ENCODE measurements around the gene TMEM109.

DNA sequence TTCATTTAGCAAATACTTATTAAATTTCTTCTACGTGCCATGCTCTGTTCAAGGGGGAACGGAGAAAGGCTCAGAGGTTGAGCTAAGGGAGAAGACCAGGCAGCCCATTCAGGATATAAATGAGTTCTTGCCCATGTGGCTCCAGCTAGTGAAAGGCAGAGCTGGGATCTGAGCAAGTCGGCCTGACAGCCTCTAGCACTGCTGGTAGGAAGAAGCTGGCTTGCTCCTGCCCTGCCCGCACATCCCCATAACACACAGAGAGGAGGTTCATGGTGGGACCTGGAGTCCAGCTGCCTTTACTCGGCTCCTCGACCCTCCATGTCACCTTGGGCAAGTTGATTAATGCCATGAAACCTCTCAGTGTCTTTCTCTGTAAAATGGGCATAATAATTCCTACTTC lies 36.1 kb downstream of the TMEM109 start:
- TF ChIP-seq, protein P1, sequence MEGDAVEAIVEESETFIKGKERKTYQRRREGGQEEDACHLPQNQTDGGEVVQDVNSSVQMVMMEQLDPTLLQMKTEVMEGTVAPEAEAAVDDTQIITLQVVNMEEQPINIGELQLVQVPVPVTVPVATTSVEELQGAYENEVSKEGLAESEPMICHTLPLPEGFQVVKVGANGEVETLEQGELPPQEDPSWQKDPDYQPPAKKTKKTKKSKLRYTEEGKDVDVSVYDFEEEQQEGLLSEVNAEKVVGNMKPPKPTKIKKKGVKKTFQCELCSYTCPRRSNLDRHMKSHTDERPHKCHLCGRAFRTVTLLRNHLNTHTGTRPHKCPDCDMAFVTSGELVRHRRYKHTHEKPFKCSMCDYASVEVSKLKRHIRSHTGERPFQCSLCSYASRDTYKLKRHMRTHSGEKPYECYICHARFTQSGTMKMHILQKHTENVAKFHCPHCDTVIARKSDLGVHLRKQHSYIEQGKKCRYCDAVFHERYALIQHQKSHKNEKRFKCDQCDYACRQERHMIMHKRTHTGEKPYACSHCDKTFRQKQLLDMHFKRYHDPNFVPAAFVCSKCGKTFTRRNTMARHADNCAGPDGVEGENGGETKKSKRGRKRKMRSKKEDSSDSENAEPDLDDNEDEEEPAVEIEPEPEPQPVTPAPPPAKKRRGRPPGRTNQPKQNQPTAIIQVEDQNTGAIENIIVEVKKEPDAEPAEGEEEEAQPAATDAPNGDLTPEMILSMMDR (IDR thresholded peaks at IDR 0.05), result no peak
- TF ChIP-seq POLR2A (IDR thresholded peaks at IDR 0.05), result no peak
